Esophagus squamous epithelium (tissue), 4 donors: ENCODE results near the gene NKIRAS1.

Experiments
- CTCF ChIP-seq, 6 experiments: fragments of 450-650 bp in 4 of 6; fragments of 200-600 bp in 2 of 6; sonication (generic) in 2 of 6; IDR thresholded peaks; one replicate each; pipeline ENCODE4 v1.5.1; 2016 to 2019; ENCODE audit warnings: antibody characterized with exemption in 6 of 6, mild to moderate bottlenecking in 4 of 6, moderate library complexity in 4 of 6
- POLR2A ChIP-seq, 4 donors: fragments of 450-650 bp; IDR thresholded peaks; one replicate each; pipeline ENCODE4 v1.6.1; 2017; ENCODE audit warnings: antibody characterized with exemption in 4 of 4, mild to moderate bottlenecking in 4 of 4, moderate library complexity in 3 of 4

GRCh38 chr3:23874359-23875112, 42.3 kb downstream of the NKIRAS1 start:
- no peak for TF ChIP-seq CTCF (IDR thresholded peaks at IDR 0.05)
- TF ChIP-seq POLR2A (IDR thresholded peaks at IDR 0.05): no peak
